H1 (cell line): Measurements from ENCODE around the gene CFAP58. TPM values are rescaled to one million over a fixed set of nuclear protein-coding genes. Genes with fewer than 3 reads are reported as not detected.

Experiments
- CTCF ChIA-PET: fragments of 300-600 bp; sonication (Branson Sonifier 250); formaldehyde crosslinking; loops from one replicate; lab custom pipeline; 2021; ENCODE audit not compliant: partially characterized antibody; lab: Charles Lee
- POLR2A ChIA-PET: fragments of 300-600 bp; sonication (Branson Sonifier 250); formaldehyde crosslinking; loops from one replicate; lab custom pipeline; 2021; ENCODE audit warnings: inconsistent platforms; ENCODE audit not compliant: partially characterized antibody; lab: Charles Lee
- DNase-seq, 2 experiments: peaks; one replicate each; pipeline versions ENCODE4 v3.0.0 to v3.0.0-alpha.2; 2010 to 2022; ENCODE audit warnings: low spot score in 2 of 2, low read depth in 1 of 2, mixed read lengths in 1 of 2
- FAIRE-seq: peaks from 2 replicates; lab custom pipeline; 2011; peaks lifted over from hg19 to GRCh38; lab: Jason Lieb, UNC
- H2AFZ ChIP-seq: 2 replicates; pipeline ENCODE4 v1.8.1; 2012; ENCODE audit warnings: low read length, inconsistent platforms
- H2AK5ac ChIP-seq: 2 replicates; pipeline ENCODE4 v1.6.1; 2013; ENCODE audit warnings: low read depth, low read length
- H2BK120ac ChIP-seq: replicated peaks from 2 replicates; pipeline ENCODE3; 2013; ENCODE audit warnings: low read depth, low read length, inconsistent platforms
- H2BK12ac ChIP-seq: 2 replicates; pipeline ENCODE4 v1.6.1; 2013; ENCODE audit warnings: low read depth, low read length
- H2BK15ac ChIP-seq: 2 replicates; pipeline ENCODE4 v1.6.1; 2013; ENCODE audit warnings: low read length
- H2BK20ac ChIP-seq: 2 replicates; pipeline ENCODE4 v1.6.1; 2013; ENCODE audit warnings: low read length
- H2BK5ac ChIP-seq: 2 replicates; pipeline ENCODE4 v1.6.1; 2013; ENCODE audit warnings: low read depth, low read length
- H3K14ac ChIP-seq: 2 replicates; pipeline ENCODE4 v1.6.1; 2013; ENCODE audit warnings: inconsistent platforms; ENCODE audit not compliant: insufficient read length
- H3K18ac ChIP-seq: 2 replicates; pipeline ENCODE4 v1.6.1; 2013; ENCODE audit warnings: low read length; ENCODE audit errors: extremely low read depth
- H3K23ac ChIP-seq: 2 replicates; pipeline ENCODE4 v1.6.1; 2013; ENCODE audit warnings: inconsistent platforms; ENCODE audit not compliant: insufficient read length
- H3K23me2 ChIP-seq: 2 replicates; pipeline ENCODE4 v1.6.1; 2013; ENCODE audit warnings: low read depth, low read length
- H3K27ac ChIP-seq: 2 replicates; pipeline ENCODE4 v1.6.1; 2011; ENCODE audit warnings: low read depth, low read length, inconsistent platforms
- H3K27me3 ChIP-seq, 4 experiments: replicated peaks in 1 of 4; 1 replicate in 1 of 4; 2 replicates in 3 of 4; pipeline versions ENCODE4 v1.6.1 to v1.8.1; 2011 to 2013; ENCODE audit warnings: low read length in 3 of 4, mild to moderate bottlenecking in 3 of 4, inconsistent platforms in 2 of 4, mixed read lengths in 2 of 4, moderate library complexity in 1 of 4; ENCODE audit not compliant: control insufficient read depth in 3 of 4, insufficient read depth in 3 of 4; ENCODE audit errors: extremely low read depth in 1 of 4
- H3K36me3 ChIP-seq, 4 experiments: 2 replicates each; pipeline versions ENCODE4 v1.6.1 to v1.8.1; 2011 to 2013; ENCODE audit warnings: mild to moderate bottlenecking in 4 of 4, low read length in 3 of 4, moderate library complexity in 2 of 4, control low read depth in 1 of 4, inconsistent platforms in 1 of 4; ENCODE audit not compliant: insufficient read depth in 4 of 4, control insufficient read depth in 2 of 4
- H3K4ac ChIP-seq: replicated peaks from 2 replicates; pipeline ENCODE3; 2013; ENCODE audit warnings: low read length, low read depth, mixed read lengths, inconsistent platforms; ENCODE audit not compliant: insufficient read length
- H3K4me1 ChIP-seq, 4 experiments: replicated peaks in 1 of 4; 1 replicate in 1 of 4; 2 replicates in 3 of 4; pipeline versions ENCODE4 v1.6.1 to v1.8.1; 2011 to 2013; ENCODE audit warnings: low read length in 3 of 4, inconsistent platforms in 2 of 4, mixed read lengths in 1 of 4; ENCODE audit not compliant: insufficient read depth in 4 of 4, control insufficient read depth in 3 of 4
- H3K4me2 ChIP-seq, 2 experiments: 2 replicates each; pipeline versions ENCODE4 v1.6.1 to v1.8.1; 2011 to 2013; ENCODE audit warnings: low read depth in 2 of 2, low read length in 2 of 2, control low read depth in 1 of 2, inconsistent platforms in 1 of 2, mild to moderate bottlenecking in 1 of 2; ENCODE audit not compliant: insufficient read depth in 1 of 2
- H3K4me3 ChIP-seq, 4 experiments: fragments of 200-600, 300-600 bp in 1 of 4; sonication (generic), shearing (Covaris generic), sonication (Bioruptor Twin) in 1 of 4; 2 replicates each; pipeline versions ENCODE4 v1.5.1 to v1.8.1; 2011 to 2016; ENCODE audit warnings: low read length in 4 of 4, low read depth in 3 of 4, control low read depth in 2 of 4, inconsistent platforms in 2 of 4, mild to moderate bottlenecking in 2 of 4, mixed read lengths in 1 of 4, moderate library complexity in 1 of 4; ENCODE audit not compliant: insufficient read depth in 2 of 4; ENCODE audit errors: extremely low read depth in 1 of 4
- H3K56ac ChIP-seq: replicated peaks from 2 replicates; pipeline ENCODE3; 2013; ENCODE audit warnings: low read depth, mild to moderate bottlenecking, mixed read lengths, low read length, inconsistent platforms; ENCODE audit not compliant: insufficient read length
- H3K79me1 ChIP-seq: 2 replicates; pipeline ENCODE4 v1.6.1; 2013; ENCODE audit warnings: low read depth, low read length, control low read depth
- H3K79me2 ChIP-seq, 2 experiments: 2 replicates each; pipeline versions ENCODE4 v1.6.1 to v1.8.1; 2012 to 2013; ENCODE audit warnings: low read length in 2 of 2, mild to moderate bottlenecking in 2 of 2, inconsistent platforms in 1 of 2; ENCODE audit not compliant: insufficient read depth in 2 of 2, control insufficient read depth in 1 of 2
- H3K9ac ChIP-seq, 4 experiments: replicated peaks in 1 of 4; 1 replicate in 1 of 4; 2 replicates in 3 of 4; pipeline versions ENCODE4 v1.6.1 to v1.8.1; 2011 to 2013; ENCODE audit warnings: low read depth in 3 of 4, low read length in 3 of 4, control low read depth in 2 of 4, mild to moderate bottlenecking in 2 of 4, moderate library complexity in 2 of 4, inconsistent platforms in 1 of 4; ENCODE audit errors: extremely low read depth in 1 of 4
- H3K9me3 ChIP-seq, 2 experiments: 2 replicates each; pipeline versions ENCODE4 v1.6.1 to v1.8.1; 2012 to 2013; ENCODE audit warnings: mild to moderate bottlenecking in 2 of 2, moderate library complexity in 2 of 2, control low read depth in 1 of 2, inconsistent platforms in 1 of 2, low read depth in 1 of 2, low read length in 1 of 2, mixed read lengths in 1 of 2; ENCODE audit not compliant: insufficient read depth in 2 of 2
- H4K20me1 ChIP-seq, 2 experiments: replicated peaks in 1 of 2; 2 replicates each; pipeline versions ENCODE3 to v1.8.1; 2011 to 2013; ENCODE audit warnings: inconsistent platforms in 2 of 2, low read length in 2 of 2, mild to moderate bottlenecking in 1 of 2; ENCODE audit not compliant: insufficient read depth in 2 of 2, control insufficient read depth in 1 of 2
- H4K5ac ChIP-seq: 2 replicates; pipeline ENCODE4 v1.6.1; 2013; ENCODE audit warnings: low read length, low read depth, mixed read lengths, inconsistent platforms; ENCODE audit not compliant: insufficient read length
- H4K8ac ChIP-seq: 2 replicates; pipeline ENCODE4 v1.8.0; 2013; ENCODE audit warnings: mild to moderate bottlenecking, moderate library complexity, low read length, inconsistent platforms; ENCODE audit not compliant: insufficient read depth; ENCODE audit errors: extremely low read depth
- H4K91ac ChIP-seq: replicated peaks from 2 replicates; pipeline ENCODE3; 2013; ENCODE audit warnings: low read length, mixed read lengths, inconsistent platforms; ENCODE audit not compliant: insufficient read length
- CEBPB ChIP-seq: IDR thresholded peaks from 2 replicates; pipeline ENCODE4 v1.6.1; 2012; ENCODE audit warnings: low read depth, low read length
- SRF ChIP-seq: IDR thresholded peaks from 2 replicates; pipeline ENCODE4 v1.6.1; 2011; ENCODE audit warnings: mild to moderate bottlenecking, low read depth, low read length, moderate library complexity
- WGBS, 2 experiments: shearing (Covaris generic) in 1 of 2; methylation state at CpG; one replicate each; pipeline versions ENCODE4 v1.1.6 to v1.1.7; 2013 to 2015; ENCODE audit warnings: low lambda C conversion rate in 2 of 2, mixed read lengths in 2 of 2, inconsistent platforms in 1 of 2, low coverage in 1 of 2, missing lambda C conversion rate in 1 of 2; ENCODE audit not compliant: insufficient replicate concordance in 2 of 2, insufficient coverage in 1 of 2, insufficient read length in 1 of 2; ENCODE audit errors: extremely low coverage in 1 of 2, missing lambda C conversion rate in 1 of 2; 5-methylcytosine and 5-hydroxymethylcytosine counted together
- polyA plus RNA-seq, 7 experiments: library from polyadenylated mRNA; depleted of rRNA in 3 of 7; stranded (reverse) in 5 of 7; unstranded in 2 of 7; fragments of >200 nt in 5 of 7; fragments of 200-250 nt in 2 of 7; gene quantifications; 1 replicate in 5 of 7; 2 replicates in 1 of 7; 4 replicates in 1 of 7; pipeline versions ENCODE4 v1.2.1 to v1.2.3, GENCODE V29; 2011 to 2013; ENCODE audit warnings: missing spikeins in 2 of 7, mixed read lengths in 2 of 7
- total RNA-seq: library from RNA; stranded (reverse); fragmentation: NEBNext Ultra II Directional; extraction: Animal tissue kit (Norgen Biotek cat#: 25700); gene quantifications from 2 replicates; pipeline ENCODE4 v1.2.1, GENCODE V29; 2021

The CFAP58 gene
- total and polyA plus RNA-seq, 2 of the 8 experiments (the other 6 are each of a cell fraction or from before 2014, with no cell fraction given), result 0.32 to 0.71 TPM

GRCh38 chr10:104349623-104350126, 4.0 kb upstream of the CFAP58 start:
- H2BK15ac ChIP-seq, result no peak overlapping the region
- H3K23ac ChIP-seq, result no peak overlapping the region
- H2BK5ac ChIP-seq, result peak overlapping the region; percentile 55; the same call in 1 of the 2 replicates
- H3K56ac ChIP-seq, result no peak overlapping the region
- H3K27ac ChIP-seq, result no peak overlapping the region
- H3K36me3 ChIP-seq, result no peaks in the 10 kb centered on the region
- peaks cover 0 to 9% (median 1%) of the 10 kb centered on the region in 4 experiments; a peak in 2 of 7 replicates for H3K4me1 ChIP-seq
- H3K79me2 ChIP-seq, result no peaks in the 10 kb centered on the region
- peak overlapping the region; percentile 76; the same call in 1 of the 2 replicates for H2BK12ac ChIP-seq
- H2BK120ac ChIP-seq, result no peak overlapping the region
- peak overlapping the region; percentile 75; the same call in 1 of the 2 replicates for H2AK5ac ChIP-seq
- H3K23me2 ChIP-seq, result peaks cover 7% of the 10 kb centered on the region; the same call in 1 of the 2 replicates
- ChIA-PET CTCF (interaction anchor here (0.7 to 17.2 kb wide), 17 partner anchors 8 to 598 kb away, joined by 3 to 379 read pairs (median 7); partner anchors contain the start of genes GSTO1 and ITPRIP), POLR2A (interaction anchor here (0.6 to 2.0 kb wide), 9 partner anchors 8 to 57 kb away, joined by 3 to 8 read pairs (median 4); partner anchors contain the start of gene ITPRIP)
- peak overlapping the region in 1 of 2 experiments; percentile 8; a peak in 1 of 4 replicates for H3K4me2 ChIP-seq
- FAIRE-seq, result no peak
- H3K4ac ChIP-seq, result peak overlapping the region; percentile 40
- H4K20me1 ChIP-seq, result no peaks in the 10 kb centered on the region
- H3K18ac ChIP-seq, result no peak overlapping the region
- no peak for DNase-seq
- H4K91ac ChIP-seq, result peak overlapping the region; percentile 14
- peaks cover 5 to 11% (median 10%) of the 10 kb centered on the region in 4 experiments for H3K27me3 ChIP-seq
- 72% methylated on average over 5 of the region's 5 CpGs; no CpG with 5 or more reads in 1 of the 2 experiments for WGBS, 2 experiments
- H4K5ac ChIP-seq, result no peak overlapping the region
- H3K14ac ChIP-seq, result no peak overlapping the region
- H3K4me3 ChIP-seq, result no peak overlapping the region
- H2AFZ ChIP-seq, result 0 out of 2 replicates have a peak overlapping the region, but pooled peaks have one; percentile 13
- no peaks in the 10 kb centered on the region for H3K9me3 ChIP-seq
- H3K9ac ChIP-seq, result peak overlapping the region in 1 of 4 experiments; percentile 44; a peak in 2 of 7 replicates
- no peak overlapping the region for H2BK20ac ChIP-seq
- TF ChIP-seq SRF, result no peak
- peak; percentile 87 for TF ChIP-seq CEBPB
- H4K8ac ChIP-seq, result no peak overlapping the region
- H3K79me1 ChIP-seq, result no peaks in the 10 kb centered on the region
